CD4-positive, alpha-beta T cell treated with Interleukin-17A for 4 hours (primary cell): Measurements from ENCODE around the gene SLC39A9.
"Not testable (repeated sequence)": the region's sequence is repeated elsewhere in the genome, so short reads cannot be mapped to it uniquely, and the experiment has no call there.

Experiments
- DNase-seq: peaks from one replicate; pipeline ENCODE4 v3.0.0-alpha.2; 2020; ENCODE audit warnings: mixed read lengths

Gene SLC39A9

GRCh38 chr14:69479696-69480095, 81.2 kb downstream of the SLC39A9 start:
- DNase-seq = no peak

- no peak for DNase-seq
Observed at GRCh38 chr14:69480136-69480535, 81.6 kb downstream of the SLC39A9 start.

- no peak for DNase-seq
Observed at GRCh38 chr14:69481815-69482568, 83.5 kb downstream of the SLC39A9 start.

- no peak for DNase-seq
Observed at GRCh38 chr14:69483765-69484443, 85.4 kb downstream of the SLC39A9 start.

- DNase-seq = no peak
Observed at GRCh38 chr14:69484444-69485314, 86.2 kb downstream of the SLC39A9 start, which contains the start of gene PLEKHD1. TSS of gene PLEKHD1 (plus strand) at chr14:69484728. CDS start at chr14:69484966, 238 bp downstream.

- no peak for DNase-seq
Observed at GRCh38 chr14:69485315-69485660, 86.8 kb downstream of the SLC39A9 start.

GRCh38 chr14:69485701-69486100, 87.2 kb downstream of the SLC39A9 start:
- DNase-seq = no peak

- DNase-seq = no peak
Observed at GRCh38 chr14:69487226-69487625, 88.7 kb downstream of the SLC39A9 start.

- no peak for DNase-seq
Observed at GRCh38 chr14:69487771-69488170, 89.3 kb downstream of the SLC39A9 start.

GRCh38 chr14:69489495-69489894, 91.0 kb downstream of the SLC39A9 start:
- no peak for DNase-seq

- DNase-seq = no peak
Observed at GRCh38 chr14:69490219-69490918, 91.9 kb downstream of the SLC39A9 start.

GRCh38 chr14:69491193-69491592, 92.7 kb downstream of the SLC39A9 start:
- DNase-seq = no peak

GRCh38 chr14:69493038-69493437, 94.5 kb downstream of the SLC39A9 start:
- DNase-seq = no peak

GRCh38 chr14:69493791-69494190, 95.3 kb downstream of the SLC39A9 start:
- no peak for DNase-seq

- no peak for DNase-seq
Observed at GRCh38 chr14:69495341-69495921, 96.9 kb downstream of the SLC39A9 start.

- not testable (repeated sequence) for DNase-seq
Observed at GRCh38 chr14:69497866-69498265, 99.4 kb downstream of the SLC39A9 start.

GRCh38 chr14:69498286-69498685, 99.8 kb downstream of the SLC39A9 start:
- DNase-seq = not testable (repeated sequence)

- no peak for DNase-seq
Observed at GRCh38 chr14:69499436-69499835, 100.9 kb downstream of the SLC39A9 start.

GRCh38 chr14:69500096-69500495, 101.6 kb downstream of the SLC39A9 start:
- DNase-seq = no peak

- DNase-seq = no peak
Observed at GRCh38 chr14:69500736-69501135, 102.2 kb downstream of the SLC39A9 start.

- DNase-seq = no peak
Observed at GRCh38 chr14:69501423-69501838, 102.9 kb downstream of the SLC39A9 start.

GRCh38 chr14:69504775-69505174, 106.3 kb downstream of the SLC39A9 start:
- no peak for DNase-seq
